Measurements from ENCODE around the gene ANKRD13D.

- TF ChIP-seq CTCF (conservative IDR thresholded peaks at IDR 0.05) (peak; percentile 93), EZH2 (IDR thresholded peaks at IDR 0.05; ENCODE audit: low read depth) (no peak)
Measured at GRCh38 chr11:67262731-67263675, 26.1 kb upstream of the ANKRD13D start.

Measured in PC-9 (cell line).